H9 (cell line): ENCODE measurements around the gene NEIL1. TPM values are rescaled to one million over a fixed set of nuclear protein-coding genes. Genes with fewer than 3 reads are reported as not detected.
A peak's percentile ranks its signal among the peaks of the same experiment; 100 is the strongest.

Experiments used
- DNase-seq: peaks from one replicate; pipeline ENCODE4 v3.0.0-alpha.2; 2017
- H2AFZ ChIP-seq: one replicate; pipeline ENCODE4 v1.6.1; 2013; ENCODE audit warnings: mild to moderate bottlenecking, low read length, control low read depth, moderate library complexity
- H2AK5ac ChIP-seq: 2 replicates; pipeline ENCODE4 v1.6.1; 2013; ENCODE audit warnings: low read length, control low read depth, mixed read lengths; ENCODE audit not compliant: insufficient read length
- H2BK120ac ChIP-seq: one replicate; pipeline ENCODE4 v1.6.1; 2013; ENCODE audit warnings: low read depth, mild to moderate bottlenecking, low read length, control low read depth, inconsistent platforms; ENCODE audit not compliant: poor library complexity, severe bottlenecking
- H2BK12ac ChIP-seq: 2 replicates; pipeline ENCODE4 v1.6.1; 2013; ENCODE audit warnings: low read length, control low read depth, mixed read lengths, low read depth; ENCODE audit not compliant: insufficient read length
- H2BK15ac ChIP-seq: 2 replicates; pipeline ENCODE4 v1.6.1; 2013; ENCODE audit warnings: low read depth, low read length, control low read depth
- H2BK20ac ChIP-seq: one replicate; pipeline ENCODE4 v1.6.1; 2013; ENCODE audit warnings: low read depth, mild to moderate bottlenecking, low read length, control low read depth, inconsistent platforms; ENCODE audit not compliant: poor library complexity, severe bottlenecking
- H2BK5ac ChIP-seq: 2 replicates; pipeline ENCODE4 v1.6.1; 2013; ENCODE audit warnings: low read length, control low read depth, mixed read lengths; ENCODE audit not compliant: insufficient read length
- H3K14ac ChIP-seq: 2 replicates; pipeline ENCODE4 v1.6.1; 2013; ENCODE audit warnings: low read length, control low read depth; ENCODE audit not compliant: insufficient read depth
- H3K18ac ChIP-seq: 2 replicates; pipeline ENCODE4 v1.6.1; 2013; ENCODE audit warnings: low read depth, mild to moderate bottlenecking, mixed read lengths, low read length, control low read depth; ENCODE audit not compliant: insufficient read length
- H3K23ac ChIP-seq: 2 replicates; pipeline ENCODE4 v1.6.1; 2013; ENCODE audit warnings: low read length, control low read depth, mixed read lengths, low read depth; ENCODE audit not compliant: insufficient read length
- H3K23me2 ChIP-seq: 2 replicates; pipeline ENCODE4 v1.6.1; 2013; ENCODE audit warnings: low read depth, mild to moderate bottlenecking, mixed read lengths, low read length, control low read depth; ENCODE audit not compliant: insufficient read length, poor library complexity, severe bottlenecking
- H3K27ac ChIP-seq: 2 replicates; pipeline ENCODE4 v1.5.1; 2013; ENCODE audit warnings: low read length, control low read depth, mixed read lengths, low read depth; ENCODE audit not compliant: insufficient read length
- H3K27me3 ChIP-seq: 2 replicates; pipeline ENCODE4 v1.6.1; 2013; ENCODE audit warnings: low read length, control low read depth, inconsistent platforms; ENCODE audit not compliant: insufficient read depth
- H3K4ac ChIP-seq: 2 replicates; pipeline ENCODE4 v1.6.1; 2013; ENCODE audit warnings: low read depth, mild to moderate bottlenecking, control low read depth, inconsistent platforms, low read length, moderate library complexity
- H3K4me1 ChIP-seq: 2 replicates; pipeline ENCODE4 v1.6.1; 2013; ENCODE audit warnings: low read length, control low read depth, inconsistent platforms; ENCODE audit not compliant: insufficient read depth
- H3K4me2 ChIP-seq: 2 replicates; pipeline ENCODE4 v1.6.1; 2013; ENCODE audit warnings: low read length, control low read depth, mixed read lengths; ENCODE audit not compliant: insufficient read length, insufficient read depth
- H3K56ac ChIP-seq: 2 replicates; pipeline ENCODE4 v1.6.1; 2013; ENCODE audit warnings: low read depth, mild to moderate bottlenecking, mixed read lengths, low read length, control low read depth; ENCODE audit not compliant: insufficient read length
- H3K79me1 ChIP-seq: 2 replicates; pipeline ENCODE4 v1.6.1; 2013; ENCODE audit warnings: low read depth, mild to moderate bottlenecking, moderate library complexity, low read length, control low read depth, inconsistent platforms; ENCODE audit not compliant: insufficient read depth, poor library complexity, severe bottlenecking
- H3K79me2 ChIP-seq: 2 replicates; pipeline ENCODE4 v1.6.1; 2013; ENCODE audit warnings: low read length, control low read depth, inconsistent platforms; ENCODE audit not compliant: insufficient read depth
- H3K9ac ChIP-seq: 2 replicates; pipeline ENCODE4 v1.6.1; 2013; ENCODE audit warnings: low read length, control low read depth, mixed read lengths; ENCODE audit not compliant: insufficient read length; ENCODE audit errors: extremely low read depth
- H3K9me3 ChIP-seq: one replicate; pipeline ENCODE4 v1.6.1; 2013; ENCODE audit warnings: low read depth, low read length, inconsistent platforms; ENCODE audit not compliant: control insufficient read depth
- H3T11ph ChIP-seq: one replicate; pipeline ENCODE4 v1.6.1; 2013; ENCODE audit warnings: mild to moderate bottlenecking, low read length, control low read depth, inconsistent platforms
- H4K20me1 ChIP-seq: one replicate; pipeline ENCODE4 v1.6.1; 2013; ENCODE audit not compliant: control insufficient read depth, insufficient read length, insufficient read depth
- H4K5ac ChIP-seq: 2 replicates; pipeline ENCODE4 v1.6.1; 2013; ENCODE audit warnings: low read depth, mild to moderate bottlenecking, mixed read lengths, low read length, control low read depth; ENCODE audit not compliant: insufficient read length
- H4K8ac ChIP-seq: replicated peaks from 2 replicates; pipeline ENCODE4 v1.6.1; 2013; ENCODE audit warnings: low read length, control low read depth, mixed read lengths, low read depth; ENCODE audit not compliant: insufficient read length
- H4K91ac ChIP-seq: 2 replicates; pipeline ENCODE4 v1.6.1; 2013; ENCODE audit warnings: low read depth, mild to moderate bottlenecking, moderate library complexity, mixed read lengths, low read length, control low read depth; ENCODE audit not compliant: insufficient read length
- H3K27ac Mint-ChIP-seq, 3 experiments: 2 replicates in 2 of 3; 3 replicates in 1 of 3; pipeline ENCODE4 v1.8.0; 2020 to 2021; ENCODE audit warnings: mixed read lengths in 3 of 3, mild to moderate bottlenecking in 1 of 3, moderate library complexity in 1 of 3
- H3K27me3 Mint-ChIP-seq: 2 replicates; pipeline ENCODE4 v1.8.0; 2021; ENCODE audit warnings: low read depth, mild to moderate bottlenecking, moderate library complexity, mixed read lengths
- H3K36me3 Mint-ChIP-seq, 3 experiments: 2 replicates in 2 of 3; 3 replicates in 1 of 3; pipeline ENCODE4 v1.8.0; 2020 to 2021; ENCODE audit warnings: low read depth in 3 of 3, mixed read lengths in 3 of 3; ENCODE audit not compliant: insufficient read depth in 1 of 3
- H3K4me1 Mint-ChIP-seq, 2 experiments: 2 replicates each; pipeline ENCODE4 v1.8.0; 2020; ENCODE audit warnings: mixed read lengths in 2 of 2
- H3K4me3 Mint-ChIP-seq, 2 experiments: 2 replicates in 1 of 2; 3 replicates in 1 of 2; pipeline ENCODE4 v1.8.0; 2020 to 2021; ENCODE audit warnings: mild to moderate bottlenecking in 2 of 2, mixed read lengths in 2 of 2, moderate library complexity in 1 of 2
- H3K9me3 Mint-ChIP-seq, 2 experiments: 2 replicates in 1 of 2; 3 replicates in 1 of 2; pipeline ENCODE4 v1.8.0; 2020; ENCODE audit warnings: mild to moderate bottlenecking in 2 of 2, mixed read lengths in 2 of 2, moderate library complexity in 1 of 2
- CTCF ChIP-seq: fragments of 200-600 bp; sonication (generic); conservative IDR thresholded peaks from 3 replicates; pipeline ENCODE4 v1.8.0; 2021; ENCODE audit warnings: antibody characterized with exemption, mild to moderate bottlenecking
- WGBS: extraction: QIAGEN DNeasy Blood & Tissue Kit; methylation state at CpG from one replicate; pipeline ENCODE4 v1.1.7; 2013; ENCODE audit warnings: missing lambda C conversion rate, low lambda C conversion rate, mixed read lengths; ENCODE audit not compliant: insufficient read length; ENCODE audit errors: extremely low coverage; 5-methylcytosine and 5-hydroxymethylcytosine counted together
- total RNA-seq: library from RNA; stranded (reverse); gene quantifications from 2 replicates; pipeline ENCODE4 v1.2.1, GENCODE V29; 2021

Gene NEIL1
- total RNA-seq, 1 experiment from 2014 or later, result 16.5 TPM

- peak within 1 kb of the TSS; percentile 69 for H3K4me2 ChIP-seq
- H3K9ac ChIP-seq, result peak within 1 kb of the TSS; percentile 58
- H3T11ph ChIP-seq, result no peak within 1 kb of the TSS
- peak; percentile 79 for TF ChIP-seq CTCF
- no peak within 1 kb of the TSS for H2AK5ac ChIP-seq
- no peaks in the 10 kb centered on the region for H4K20me1 ChIP-seq
- H3K14ac ChIP-seq, result peak within 1 kb of the TSS; percentile 82; the same call in 1 of the 2 replicates
- no peak within 1 kb of the TSS for H4K8ac ChIP-seq
- Mint-ChIP-seq H3K4me3 (peak within 1 kb of the TSS; percentile 87 to 91), H3K4me1 (peaks cover 19 to 20% of the 10 kb centered on the region in 2 experiments), H3K9me3 (no peaks in the 10 kb centered on the region), H3K27ac (peak within 1 kb of the TSS; percentile 95 to 97 (median 96)), H3K36me3 (peaks cover 20 to 52% (median 45%) of the 10 kb centered on the region in 3 experiments; a peak in 6 of 7 replicates), H3K27me3 (no peaks in the 10 kb centered on the region; the same call in 1 of the 2 replicates)
- no peak within 1 kb of the TSS for H4K5ac ChIP-seq
- no peak within 1 kb of the TSS for H4K91ac ChIP-seq
- no peak within 1 kb of the TSS for H3K27ac ChIP-seq
- no peak within 1 kb of the TSS for H2AFZ ChIP-seq
- no CpG with 5 or more reads among the region's 67 CpGs for WGBS
- H2BK5ac ChIP-seq, result no peak within 1 kb of the TSS
- H3K79me2 ChIP-seq, result no peaks in the 10 kb centered on the region
- H2BK20ac ChIP-seq, result no peak within 1 kb of the TSS
- peak within 1 kb of the TSS; percentile 89 for H3K18ac ChIP-seq
- H3K79me1 ChIP-seq, result no peaks in the 10 kb centered on the region
- H3K4me1 ChIP-seq, result no peaks in the 10 kb centered on the region; the same call in 1 of the 2 replicates
- no peak within 1 kb of the TSS for H3K56ac ChIP-seq
- H2BK120ac ChIP-seq, result no peak within 1 kb of the TSS
- peak; percentile 98 for DNase-seq
- no peak within 1 kb of the TSS for H3K4ac ChIP-seq
- H3K23me2 ChIP-seq, result no peaks in the 10 kb centered on the region
- H2BK12ac ChIP-seq, result no peak within 1 kb of the TSS
- no peaks in the 10 kb centered on the region for H3K27me3 ChIP-seq
- H2BK15ac ChIP-seq, result no peak within 1 kb of the TSS
- no peak within 1 kb of the TSS for H3K23ac ChIP-seq
- no peaks in the 10 kb centered on the region for H3K9me3 ChIP-seq
Observed at GRCh38 chr15:75367913-75368688, 21.3 kb downstream of the NEIL1 start, which contains the start of gene MAN2C1. TSS of gene MAN2C1 (minus strand) at chr15:75368607. CDS start at chr15:75368583, 24 bp downstream.
